ENCODE results near the gene TNFAIP3. TPM values are rescaled to one million over a fixed set of nuclear protein-coding genes. Genes with fewer than 3 reads are reported as not detected.

Gene TNFAIP3
- polyA plus RNA-seq, 3 donors: 35.5 to 273 (median 38.4) TPM

DNA sequence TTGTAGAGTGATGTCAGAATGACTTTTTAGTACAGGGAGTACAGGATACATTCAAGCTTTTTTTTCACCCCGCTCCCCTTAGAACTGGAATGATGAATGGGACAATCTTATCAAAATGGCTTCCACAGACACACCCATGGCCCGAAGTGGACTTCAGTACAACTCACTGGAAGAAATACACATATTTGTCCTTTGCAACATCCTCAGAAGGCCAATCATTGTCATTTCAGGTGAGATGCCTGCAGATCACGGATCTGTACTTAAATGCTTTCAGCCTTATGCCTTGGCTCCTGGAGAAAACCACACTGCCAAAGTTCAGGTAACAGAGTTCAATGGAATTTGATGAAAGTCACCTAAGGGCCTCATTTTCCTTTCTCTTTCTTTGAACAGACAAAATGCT lies 8.5 kb downstream of the TNFAIP3 start:
- peaks cover 72% of the 10 kb centered on the region for H4K20me1 ChIP-seq (ENCODE audit: insufficient read depth, low read length)
- H3K4me3 ChIP-seq (replicated peaks in 1 of 3; ENCODE audit: low read depth in 2 of 3, low read length in 3 of 3): no peak overlapping the region
- intact Hi-C loops (cut with micrococcal nuclease): no loop called here
- H3K27me3 Mint-ChIP-seq (ENCODE audit: low read depth in 3 of 3): no peaks in the 10 kb centered on the region
- no peak overlapping the region for H3K4me3 Mint-ChIP-seq
- H3K27ac ChIP-seq (ENCODE audit: low read depth in 1 of 2, low read length in 2 of 2): no peak overlapping the region
- H3K9me3 ChIP-seq (replicated peaks in 1 of 2; ENCODE audit: control insufficient read depth in 1 of 2, insufficient read depth in 1 of 2, low read length in 2 of 2): no peaks in the 10 kb centered on the region
- peaks cover 74 to 81% of the 10 kb centered on the region in 2 donors for H3K36me3 ChIP-seq (replicated peaks in 1 of 2; ENCODE audit: control insufficient read depth in 1 of 2, insufficient read depth in 2 of 2, low read length in 2 of 2)
- no peaks in the 10 kb centered on the region for H3K27me3 ChIP-seq (ENCODE audit: control insufficient read depth in 2 of 2, insufficient read depth in 2 of 2, low read length in 2 of 2)
- H2AFZ ChIP-seq (ENCODE audit: insufficient read depth, low read depth, low read length, poor library complexity, severe bottlenecking): no peak overlapping the region
- DNase-seq: peak in 1 of 3 donors; percentile 9
- H3K36me3 Mint-ChIP-seq: peaks cover 82 to 92% of the 10 kb centered on the region in 2 donors
- no peaks in the 10 kb centered on the region for H3K9me3 Mint-ChIP-seq
- 100% methylated on average over 1 of the region's 3 CpGs for WGBS (ENCODE audit: insufficient coverage)
- no peak overlapping the region for H3K4me2 ChIP-seq (replicated peaks; ENCODE audit: extremely low read depth, low read length, poor library complexity, severe bottlenecking)
- TF ChIP-seq, protein P1, sequence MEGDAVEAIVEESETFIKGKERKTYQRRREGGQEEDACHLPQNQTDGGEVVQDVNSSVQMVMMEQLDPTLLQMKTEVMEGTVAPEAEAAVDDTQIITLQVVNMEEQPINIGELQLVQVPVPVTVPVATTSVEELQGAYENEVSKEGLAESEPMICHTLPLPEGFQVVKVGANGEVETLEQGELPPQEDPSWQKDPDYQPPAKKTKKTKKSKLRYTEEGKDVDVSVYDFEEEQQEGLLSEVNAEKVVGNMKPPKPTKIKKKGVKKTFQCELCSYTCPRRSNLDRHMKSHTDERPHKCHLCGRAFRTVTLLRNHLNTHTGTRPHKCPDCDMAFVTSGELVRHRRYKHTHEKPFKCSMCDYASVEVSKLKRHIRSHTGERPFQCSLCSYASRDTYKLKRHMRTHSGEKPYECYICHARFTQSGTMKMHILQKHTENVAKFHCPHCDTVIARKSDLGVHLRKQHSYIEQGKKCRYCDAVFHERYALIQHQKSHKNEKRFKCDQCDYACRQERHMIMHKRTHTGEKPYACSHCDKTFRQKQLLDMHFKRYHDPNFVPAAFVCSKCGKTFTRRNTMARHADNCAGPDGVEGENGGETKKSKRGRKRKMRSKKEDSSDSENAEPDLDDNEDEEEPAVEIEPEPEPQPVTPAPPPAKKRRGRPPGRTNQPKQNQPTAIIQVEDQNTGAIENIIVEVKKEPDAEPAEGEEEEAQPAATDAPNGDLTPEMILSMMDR (IDR thresholded peaks at IDR 0.05): no peak
- no peak overlapping the region for H3K9ac ChIP-seq (ENCODE audit: insufficient read depth, low read length, poor library complexity, severe bottlenecking)
- H3K4me1 ChIP-seq (ENCODE audit: control insufficient read depth in 1 of 2, insufficient read depth in 2 of 2, low read length in 2 of 2): peaks cover 63 to 72% of the 10 kb centered on the region in 2 donors
- peaks cover 65% of the 10 kb centered on the region for H3K4me1 Mint-ChIP-seq
- H3K27ac Mint-ChIP-seq: peak overlapping the region in 4 of 7 donors; percentile 2 to 96 (median 52)
- peaks cover 60% of the 10 kb centered on the region for H3K79me2 ChIP-seq (ENCODE audit: insufficient read depth, low read length)

DNA sequence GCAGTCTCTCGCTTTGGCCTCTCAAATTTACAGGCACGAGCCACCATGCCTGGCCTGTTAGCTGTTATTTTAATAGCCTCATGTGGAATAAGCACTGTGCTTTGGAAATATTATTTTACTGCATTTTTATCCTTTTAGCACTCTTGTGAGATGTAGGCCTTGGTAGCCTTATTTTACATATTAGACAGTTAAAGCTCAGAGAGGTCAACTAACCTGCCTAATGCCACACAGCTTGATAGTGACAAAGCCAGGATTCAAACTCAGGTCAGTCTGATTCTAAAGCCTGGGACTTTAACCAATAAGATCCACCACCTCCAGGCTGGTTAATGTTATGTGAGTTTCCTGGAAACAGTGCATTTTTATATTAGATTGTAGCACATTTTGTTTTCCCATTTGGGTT lies 9.5 kb downstream of the TNFAIP3 start:
- H3K36me3 ChIP-seq (replicated peaks in 1 of 2; ENCODE audit: control insufficient read depth in 1 of 2, insufficient read depth in 2 of 2, low read length in 2 of 2): peaks cover 79 to 82% of the 10 kb centered on the region in 2 donors
- H4K20me1 ChIP-seq (ENCODE audit: insufficient read depth, low read length): peaks cover 72% of the 10 kb centered on the region
- H3K79me2 ChIP-seq (ENCODE audit: insufficient read depth, low read length): peaks cover 53% of the 10 kb centered on the region
- H3K9me3 Mint-ChIP-seq: no peaks in the 10 kb centered on the region
- WGBS (ENCODE audit: insufficient coverage): no CpG with 5 or more reads among the region's 2 CpGs
- H3K27me3 ChIP-seq (ENCODE audit: control insufficient read depth in 2 of 2, insufficient read depth in 2 of 2, low read length in 2 of 2): no peaks in the 10 kb centered on the region
- intact Hi-C loops (cut with micrococcal nuclease): no loop called here
- H3K4me1 Mint-ChIP-seq: peaks cover 58% of the 10 kb centered on the region
- H3K4me1 ChIP-seq (ENCODE audit: control insufficient read depth in 1 of 2, insufficient read depth in 2 of 2, low read length in 2 of 2): peaks cover 53 to 65% of the 10 kb centered on the region in 2 donors
- no peak for DNase-seq
- peaks cover 83 to 95% of the 10 kb centered on the region in 2 donors for H3K36me3 Mint-ChIP-seq
- H3K27ac Mint-ChIP-seq: peak overlapping the region in 3 of 7 donors; percentile 20 to 92 (median 86)
- no peaks in the 10 kb centered on the region for H3K27me3 Mint-ChIP-seq (ENCODE audit: low read depth in 3 of 3)
- no peak overlapping the region for H2AFZ ChIP-seq (ENCODE audit: insufficient read depth, low read depth, low read length, poor library complexity, severe bottlenecking)
- H3K27ac ChIP-seq (ENCODE audit: low read depth in 1 of 2, low read length in 2 of 2): no peak overlapping the region
- H3K4me3 ChIP-seq (replicated peaks in 1 of 3; ENCODE audit: low read depth in 2 of 3, low read length in 3 of 3): no peak overlapping the region
- H3K9me3 ChIP-seq (replicated peaks in 1 of 2; ENCODE audit: control insufficient read depth in 1 of 2, insufficient read depth in 1 of 2, low read length in 2 of 2): no peaks in the 10 kb centered on the region
- H3K4me3 Mint-ChIP-seq: no peak overlapping the region
- TF ChIP-seq, protein P1 (IDR thresholded peaks at IDR 0.05): no peak
- H3K9ac ChIP-seq (ENCODE audit: insufficient read depth, low read length, poor library complexity, severe bottlenecking): no peak overlapping the region
- no peak overlapping the region for H3K4me2 ChIP-seq (replicated peaks; ENCODE audit: extremely low read depth, low read length, poor library complexity, severe bottlenecking)
